Keratinocyte (primary cell): ENCODE data around the gene PPP1R26. TPM values are rescaled to one million over a fixed set of nuclear protein-coding genes. Genes with fewer than 3 reads are reported as not detected.

Experiments
- DNase-seq: peaks from one replicate; pipeline ENCODE4 v3.0.0-alpha.2; 2011; ENCODE audit warnings: low read depth, missing footprints, low spot score
- FAIRE-seq: peaks from 2 replicates; lab custom pipeline; 2011; peaks lifted over from hg19 to GRCh38; lab: Jason Lieb, UNC
- H2AFZ ChIP-seq: 2 replicates; pipeline ENCODE4 v1.6.0; 2012; ENCODE audit warnings: low read length, control low read depth, inconsistent platforms; ENCODE audit not compliant: control insufficient read depth
- H3K27ac ChIP-seq: 2 replicates; pipeline ENCODE4 v1.5.1; 2011; ENCODE audit warnings: low read length; ENCODE audit not compliant: control insufficient read depth, insufficient read depth
- H3K27me3 ChIP-seq: 3 replicates; pipeline ENCODE4 v1.6.0; 2011; ENCODE audit warnings: low read length; ENCODE audit not compliant: control insufficient read depth, insufficient read depth; ENCODE audit errors: extremely low read depth
- H3K36me3 ChIP-seq, 2 experiments: 2 replicates in 1 of 2; 3 replicates in 1 of 2; pipeline ENCODE4 v1.5.1; 2011; ENCODE audit warnings: low read length in 2 of 2, mild to moderate bottlenecking in 1 of 2; ENCODE audit not compliant: control insufficient read depth in 2 of 2, insufficient read depth in 2 of 2; ENCODE audit errors: extremely low read depth in 1 of 2
- H3K4me1 ChIP-seq: 3 replicates; pipeline ENCODE4 v1.5.1; 2011; ENCODE audit warnings: low read length; ENCODE audit not compliant: control insufficient read depth, insufficient read depth; ENCODE audit errors: extremely low read depth
- H3K4me2 ChIP-seq: 3 replicates; pipeline ENCODE4 v1.6.0; 2011; ENCODE audit warnings: low read depth, low read length; ENCODE audit not compliant: control insufficient read depth, insufficient read depth; ENCODE audit errors: extremely low read depth
- H3K4me3 ChIP-seq, 3 experiments: fragments of 200-600 bp in 1 of 3; sonication (generic) in 1 of 3; 2 replicates in 2 of 3; 3 replicates in 1 of 3; pipeline ENCODE4 v1.5.1; 2011 to 2016; ENCODE audit warnings: low read length in 3 of 3, mild to moderate bottlenecking in 3 of 3, control low read depth in 2 of 3, inconsistent platforms in 1 of 3, low read depth in 1 of 3, mixed read lengths in 1 of 3, mixed run types in 1 of 3, moderate library complexity in 1 of 3; ENCODE audit not compliant: control insufficient read depth in 2 of 3, insufficient read depth in 2 of 3; ENCODE audit errors: extremely low read depth in 1 of 3
- H3K79me2 ChIP-seq: 2 replicates; pipeline ENCODE4 v1.6.0; 2012; ENCODE audit warnings: low read length; ENCODE audit not compliant: control insufficient read depth, insufficient read depth
- H3K9ac ChIP-seq: 3 replicates; pipeline ENCODE4 v1.6.0; 2011; ENCODE audit warnings: low read length; ENCODE audit not compliant: control insufficient read depth, insufficient read depth; ENCODE audit errors: extremely low read depth
- H3K9me1 ChIP-seq: 3 replicates; pipeline ENCODE4 v1.6.0; 2011; ENCODE audit warnings: low read length; ENCODE audit not compliant: control insufficient read depth, insufficient read depth; ENCODE audit errors: extremely low read depth
- H3K9me3 ChIP-seq: 2 replicates; pipeline ENCODE4 v1.5.1; 2012; ENCODE audit warnings: low read depth, low read length; ENCODE audit not compliant: control insufficient read depth
- H4K20me1 ChIP-seq: 3 replicates; pipeline ENCODE4 v1.6.0; 2011; ENCODE audit warnings: low read length; ENCODE audit not compliant: control insufficient read depth, insufficient read depth; ENCODE audit errors: extremely low read depth
- CTCF ChIP-seq, 3 experiments: IDR thresholded peaks in 1 of 3; conservative IDR thresholded peaks in 1 of 3; optimal IDR thresholded peaks in 1 of 3; 2 replicates in 2 of 3; 3 replicates in 1 of 3; pipeline versions ENCODE3 to v1.5.1; 2011; ENCODE audit warnings: low read length in 3 of 3, mild to moderate bottlenecking in 3 of 3, moderate library complexity in 2 of 3, control low read depth in 1 of 3, inconsistent platforms in 1 of 3; ENCODE audit not compliant: insufficient read depth in 2 of 3; ENCODE audit errors: extremely low read depth in 1 of 3
- EZH2 ChIP-seq: IDR thresholded peaks from one replicate; pipeline ENCODE4 v1.6.1; 2012; ENCODE audit warnings: inconsistent platforms, mild to moderate bottlenecking, low read length, moderate library complexity
- dilution Hi-C: fragments of 300-500 bp; cut with MboI; formaldehyde crosslinking; loops from one replicate; pipeline ENCODE4 v1.7.0; 2020; ENCODE audit warnings: low sequenced_read_pairs; ENCODE audit not compliant: extremely low pct_ligation_motif_present
- polyA plus RNA-seq, 5 experiments: library from polyadenylated mRNA; depleted of rRNA in 3 of 5; stranded (reverse) in 3 of 5; stranded (forward) in 1 of 5; unstranded in 1 of 5; fragments of >200 nt; gene quantifications; 1 replicate in 1 of 5; 2 replicates in 3 of 5; 3 replicates in 1 of 5; pipeline versions ENCODE4 v1.2.1 to v1.2.3, GENCODE V29; 2011 to 2012; ENCODE audit warnings: missing spikeins in 2 of 5, low read depth in 1 of 5, low replicate concordance in 1 of 5

PPP1R26 gene
- polyA plus RNA-seq, 1 donor (not counting 4 experiments of a cell fraction or from before 2014, with no cell fraction given), result 4.3 TPM

- dilution Hi-C loops, result no loop called here
Measured at GRCh38 chr9:135521608-135522095, 42.1 kb downstream of the PPP1R26 start.

GRCh38 chr9:135522137-135522877 lies 42.7 kb downstream of the PPP1R26 start:
- Histone ChIP-seq H3K9ac (no peak overlapping the region), H3K4me1 (no peaks in the 10 kb centered on the region), H3K36me3 (no peaks in the 10 kb centered on the region), H3K4me2 (no peak overlapping the region), H3K79me2 (no peaks in the 10 kb centered on the region), H3K27me3 (peaks cover 4% of the 10 kb centered on the region), H3K9me3 (no peaks in the 10 kb centered on the region), H3K4me3 (no peak overlapping the region), H2AFZ (no peak overlapping the region), H3K9me1 (no peaks in the 10 kb centered on the region), H4K20me1 (no peaks in the 10 kb centered on the region), H3K27ac (no peak overlapping the region)
- FAIRE-seq, result no peak
- TF ChIP-seq CTCF (optimal IDR thresholded peaks at IDR 0.05 in 1 of 3, IDR thresholded peaks at IDR 0.05 in 1 of 3, conservative IDR thresholded peaks at IDR 0.05 in 1 of 3; ENCODE audit: extremely low read depth in 1 of 3, insufficient read depth in 2 of 3, low read length in 3 of 3) (no peak), EZH2 (no peak)
- dilution Hi-C loops, result no loop called here
- no peak for DNase-seq

More at GRCh38 chr9:135521608-135522095, 42.1 kb downstream of the PPP1R26 start:
- Histone ChIP-seq H3K9me1 (no peaks in the 10 kb centered on the region), H3K36me3 (no peaks in the 10 kb centered on the region), H3K4me2 (no peak overlapping the region), H2AFZ (no peak overlapping the region), H4K20me1 (no peaks in the 10 kb centered on the region), H3K27me3 (peaks cover 4% of the 10 kb centered on the region), H3K27ac (no peak overlapping the region), H3K79me2 (no peaks in the 10 kb centered on the region), H3K9me3 (no peaks in the 10 kb centered on the region), H3K9ac (no peak overlapping the region), H3K4me1 (no peaks in the 10 kb centered on the region), H3K4me3 (no peak overlapping the region)
- TF ChIP-seq EZH2 (no peak), CTCF (optimal IDR thresholded peaks at IDR 0.05 in 1 of 3, IDR thresholded peaks at IDR 0.05 in 1 of 3, conservative IDR thresholded peaks at IDR 0.05 in 1 of 3; ENCODE audit: extremely low read depth in 1 of 3, insufficient read depth in 2 of 3, low read length in 3 of 3) (no peak)
- no peak for FAIRE-seq
- DNase-seq, result no peak
